HG02678 (cell line): Measurements from ENCODE around the gene TRIB2.
"Not testable (repeated sequence)": the region's sequence is repeated elsewhere in the genome, so short reads cannot be mapped to it uniquely, and the experiment has no call there.

ENCODE experiments used
- ATAC-seq: cut with Tn5 transposase; IDR thresholded peaks from one replicate; pipeline ENCODE4 v1.9.1; 2021; ENCODE audit warnings: mild to moderate bottlenecking, moderate library complexity; ENCODE audit not compliant: unreplicated experiment

TRIB2 gene

DNA sequence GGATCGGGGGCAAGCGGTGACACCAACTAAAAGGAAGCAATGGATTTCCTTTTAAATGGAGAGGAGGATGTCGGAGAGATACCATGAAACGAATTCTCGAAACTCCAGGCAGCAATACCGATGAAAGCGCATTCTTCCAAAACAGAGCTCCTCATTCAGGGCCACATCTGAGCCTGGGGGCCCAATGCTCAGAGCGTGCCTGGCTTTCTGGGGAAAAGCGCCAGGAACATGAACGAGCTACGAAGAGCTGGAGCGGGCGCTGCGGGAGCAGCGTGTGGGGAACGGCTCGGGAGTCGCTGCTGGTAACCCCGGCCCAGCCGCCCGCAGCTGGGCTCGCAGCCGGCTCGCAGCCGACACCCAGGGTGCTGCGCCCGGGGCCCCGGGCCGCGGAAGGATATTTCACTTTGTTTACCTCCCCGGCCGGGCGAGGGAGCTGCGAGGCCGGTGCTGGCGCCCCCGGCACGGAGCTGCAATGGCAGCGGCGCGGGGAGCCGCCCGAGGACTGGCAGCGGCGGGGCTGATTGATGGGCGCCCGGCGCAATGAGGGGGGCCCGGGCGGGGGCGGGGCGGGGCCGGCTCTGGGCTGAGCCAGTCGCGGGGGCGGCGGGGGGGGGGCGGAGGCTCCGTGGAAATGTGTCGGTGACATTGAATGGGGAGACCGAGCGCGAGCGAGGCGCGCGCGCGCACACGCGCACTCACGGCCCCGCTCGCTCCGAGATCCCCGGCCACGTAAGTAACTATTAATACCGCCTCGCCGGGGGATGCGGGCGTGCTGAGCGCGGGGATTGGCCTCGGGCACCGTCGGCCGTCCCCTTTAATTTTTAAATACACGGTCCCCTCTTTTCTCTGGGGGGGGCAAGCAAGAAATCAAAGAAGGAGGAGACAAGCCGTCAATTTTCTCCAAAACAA is at the start of gene TRIB2:
TRIB2 (plus strand) TSS at position 655 of the 909 bp plus-strand sequence. CDS start 1,372 bp downstream, outside the sequence.
- ATAC-seq = peak; percentile 63

DNA sequence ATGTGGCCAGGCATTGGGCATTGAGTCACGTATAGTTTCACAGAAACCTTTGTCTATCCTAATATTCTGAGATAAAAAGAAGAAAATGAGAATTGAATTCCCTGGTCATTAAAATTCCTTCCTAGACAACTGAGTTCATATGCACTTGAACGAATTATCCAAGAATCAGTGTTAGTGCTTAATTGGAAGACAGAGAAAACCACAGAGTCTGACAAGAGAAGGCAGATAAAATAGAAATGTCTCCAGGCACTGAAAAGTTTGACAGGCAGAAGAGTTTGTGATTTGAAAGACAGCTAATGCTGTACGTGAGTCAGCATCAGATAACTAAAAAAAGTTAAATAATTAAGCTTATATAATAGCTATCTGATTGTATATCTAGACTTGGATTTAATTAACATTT is 47.7 kb upstream of the TRIB2 start:
- ATAC-seq = no peak

DNA sequence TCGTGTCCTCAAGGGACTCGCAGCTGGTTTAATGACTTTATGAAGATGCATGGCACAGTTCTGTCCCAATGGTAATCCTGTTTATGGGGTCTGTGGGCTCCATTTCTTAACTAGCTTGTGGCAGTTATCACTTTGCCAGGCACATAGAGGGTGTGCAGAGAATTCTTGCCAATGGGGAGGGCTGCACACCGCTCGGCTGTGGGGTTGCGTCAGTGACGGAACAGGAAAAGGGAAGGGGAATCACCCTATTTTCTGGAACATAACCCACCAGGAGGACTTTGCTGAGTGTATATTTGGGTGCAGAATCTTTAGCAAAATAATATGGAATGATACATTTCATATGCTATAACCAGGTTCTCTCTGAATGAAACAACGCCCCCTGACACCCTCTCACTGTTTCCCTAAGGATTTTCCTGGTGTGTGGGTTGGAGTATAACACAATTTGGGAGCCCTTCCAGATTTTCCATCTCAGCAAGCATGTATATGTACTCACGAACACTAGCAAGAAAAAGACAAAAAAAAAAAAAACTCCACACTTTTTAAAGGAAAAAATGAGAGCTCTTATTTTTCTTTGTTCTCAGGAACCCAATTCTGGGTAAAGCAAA is 43.9 kb upstream of the TRIB2 start:
- ATAC-seq = no peak

DNA sequence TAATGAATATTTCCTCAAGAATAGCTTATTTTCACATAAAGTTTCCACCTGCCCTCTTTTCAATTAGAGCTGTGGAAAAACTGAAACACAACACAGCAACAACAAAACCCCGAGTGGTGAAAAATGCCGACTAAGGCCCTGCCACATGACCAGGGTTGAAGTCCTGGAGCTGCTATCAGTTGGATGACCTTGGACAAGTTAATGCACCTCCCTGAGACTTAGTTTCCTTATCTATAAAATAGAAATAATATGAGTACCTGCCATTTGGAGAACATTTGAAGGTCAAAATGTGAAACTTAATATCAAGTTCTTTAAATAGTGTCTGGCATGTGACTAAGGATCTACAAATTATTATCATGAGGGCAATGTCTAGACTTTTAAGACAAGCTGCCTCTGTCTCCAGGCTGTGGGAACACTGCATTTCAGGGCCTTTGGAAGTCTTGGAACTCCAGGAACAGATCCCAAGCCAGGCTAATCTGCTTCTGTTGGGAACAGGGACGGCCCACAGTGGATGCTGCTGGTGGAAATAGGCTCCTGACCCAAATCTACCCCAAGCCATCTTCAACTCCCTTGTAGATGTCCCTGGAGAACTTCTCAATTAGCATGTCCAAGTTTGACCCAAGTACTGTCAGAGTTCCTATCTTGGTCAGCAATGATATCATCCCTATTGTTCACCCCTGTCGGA is 42.0 kb upstream of the TRIB2 start:
- ATAC-seq = no peak

DNA sequence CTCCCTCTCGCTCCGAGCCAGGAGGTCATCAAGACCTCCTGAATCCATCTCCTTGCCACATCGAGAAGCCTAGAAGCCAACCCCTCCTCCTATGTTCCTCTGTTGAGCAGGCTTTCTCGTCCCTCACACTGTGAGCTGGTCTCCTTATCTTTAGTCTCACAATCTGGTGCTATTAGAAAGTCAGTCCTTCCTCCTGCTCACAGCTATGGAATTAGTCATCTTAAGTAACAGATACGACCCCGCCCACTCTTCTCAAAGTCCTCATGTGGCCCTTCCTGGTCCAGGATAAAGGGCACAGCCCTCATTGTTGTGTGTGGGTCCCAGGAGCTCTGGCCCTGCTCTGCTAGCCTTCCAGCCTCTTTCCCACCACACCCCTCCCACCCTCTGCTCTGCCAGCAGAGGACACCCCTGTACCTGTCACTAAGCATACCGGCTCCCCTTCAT is 41.4 kb upstream of the TRIB2 start:
- no peak for ATAC-seq

DNA sequence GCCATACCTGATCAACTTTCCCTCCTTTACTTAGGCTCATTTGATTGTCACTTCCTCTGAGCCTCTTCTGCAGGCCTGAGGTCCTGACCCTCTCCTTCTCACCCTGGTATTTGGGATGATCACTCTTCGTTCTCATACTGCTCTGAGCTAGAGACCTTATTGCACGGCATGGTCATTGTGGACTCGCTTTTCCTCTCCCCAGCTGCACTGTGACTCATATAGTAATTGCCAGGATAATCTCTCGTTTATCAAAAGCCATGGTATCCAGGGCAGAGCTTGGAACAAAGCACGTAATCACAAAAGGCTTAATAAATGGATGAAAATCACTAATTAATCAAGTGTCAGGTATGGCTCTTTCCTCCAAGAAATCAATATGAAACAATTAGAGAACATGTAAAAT is 40.9 kb upstream of the TRIB2 start:
- no peak for ATAC-seq

DNA sequence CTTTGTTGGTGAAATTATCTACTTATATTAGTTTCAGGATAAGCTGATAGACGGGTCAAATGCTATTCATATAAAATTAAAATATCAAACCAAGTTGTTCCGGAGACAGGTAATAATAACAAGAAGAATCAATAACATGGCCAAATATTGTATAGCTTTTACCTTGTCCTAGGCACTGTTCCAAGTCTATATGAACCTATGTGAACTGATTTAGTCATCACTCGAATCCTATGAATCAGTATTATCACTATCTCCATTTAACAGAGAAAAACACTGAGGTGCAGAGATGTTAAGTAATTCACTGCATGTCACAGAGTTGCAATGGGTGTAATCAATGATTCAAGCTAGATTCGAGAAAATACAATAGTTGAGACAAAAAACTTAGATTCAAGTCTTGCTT is 40.0 kb upstream of the TRIB2 start:
- no peak for ATAC-seq

DNA sequence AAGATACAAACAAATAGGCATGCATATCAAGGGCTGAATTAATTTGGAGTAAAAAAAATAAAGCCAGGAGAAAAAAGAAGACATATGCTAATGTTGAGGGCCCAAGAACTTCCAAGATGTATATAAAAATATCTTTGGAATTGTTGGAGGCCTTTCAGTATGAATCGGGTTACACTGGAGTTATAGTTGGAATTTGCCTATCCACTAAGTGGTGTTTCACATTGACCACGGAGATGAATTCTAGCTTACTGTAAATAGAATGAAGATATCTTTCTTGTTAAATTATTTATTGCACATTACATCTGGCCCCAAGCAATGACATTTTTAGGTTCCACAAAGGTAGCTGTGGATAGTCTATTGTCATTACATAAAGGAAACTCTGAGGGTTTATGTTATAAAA is 38.5 kb upstream of the TRIB2 start:
- ATAC-seq = no peak

DNA sequence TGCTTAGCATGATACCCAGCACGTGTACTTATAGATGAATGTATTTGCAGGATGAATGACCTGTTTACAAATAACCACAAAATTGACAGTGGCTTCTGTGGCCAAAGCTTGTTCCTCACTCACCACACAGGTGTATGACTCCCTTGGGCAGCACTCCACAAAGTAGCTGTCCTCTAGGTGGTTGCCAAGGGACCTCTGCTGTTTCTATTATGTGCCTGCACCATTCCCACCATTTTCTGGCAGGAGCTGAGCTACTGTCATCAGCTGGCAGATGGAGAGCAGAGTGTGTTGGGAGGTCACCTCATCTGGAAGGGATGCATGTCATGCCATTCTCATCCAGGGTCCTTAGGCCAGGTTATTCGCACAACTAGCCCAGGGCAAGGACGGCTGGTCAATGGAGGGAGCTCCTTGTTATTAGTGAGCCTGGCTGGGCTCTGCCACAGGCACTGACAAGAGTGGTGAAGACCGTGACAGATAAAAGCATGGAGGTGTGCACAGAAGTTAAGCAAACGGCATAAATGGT is 37.1 kb upstream of the TRIB2 start:
- ATAC-seq = no peak

DNA sequence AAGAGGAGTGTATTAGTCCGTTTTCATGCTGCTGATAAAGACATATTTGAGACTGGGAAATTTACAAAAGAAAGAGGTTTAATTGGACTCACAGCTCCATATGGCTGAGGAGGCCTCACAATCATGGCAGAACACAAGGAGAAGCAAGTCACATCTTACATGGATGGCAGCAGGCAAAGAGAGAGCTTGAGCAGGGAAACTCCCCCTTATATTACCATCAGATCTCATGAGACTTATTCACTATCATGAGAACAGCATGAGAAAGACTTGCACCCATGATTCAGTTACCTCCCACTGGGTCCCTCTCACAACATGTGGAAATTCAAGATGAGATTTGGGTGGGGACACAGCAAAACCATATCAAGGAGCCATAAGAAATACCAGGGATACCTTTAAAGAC is 36.6 kb upstream of the TRIB2 start:
- ATAC-seq = not testable (repeated sequence)

DNA sequence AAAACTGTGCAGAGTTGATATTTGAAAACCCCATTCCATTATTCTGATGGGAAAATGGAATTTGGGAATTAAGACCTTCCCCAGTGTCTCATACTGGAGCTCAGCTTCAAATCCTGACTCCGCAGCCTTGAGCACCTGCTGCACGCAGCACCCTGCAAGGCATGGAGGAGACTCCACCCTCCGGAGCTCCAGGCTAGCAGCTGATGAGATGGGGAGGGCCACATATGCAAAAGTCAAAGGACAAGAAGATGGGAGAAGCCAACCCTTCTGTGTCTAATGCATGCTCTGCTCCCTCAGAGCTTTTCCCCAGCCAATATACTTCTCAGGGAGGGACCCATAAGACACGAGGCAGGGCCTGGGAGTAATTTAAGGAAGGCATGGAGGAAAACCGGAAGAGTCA is 34.7 kb upstream of the TRIB2 start:
- ATAC-seq = no peak

DNA sequence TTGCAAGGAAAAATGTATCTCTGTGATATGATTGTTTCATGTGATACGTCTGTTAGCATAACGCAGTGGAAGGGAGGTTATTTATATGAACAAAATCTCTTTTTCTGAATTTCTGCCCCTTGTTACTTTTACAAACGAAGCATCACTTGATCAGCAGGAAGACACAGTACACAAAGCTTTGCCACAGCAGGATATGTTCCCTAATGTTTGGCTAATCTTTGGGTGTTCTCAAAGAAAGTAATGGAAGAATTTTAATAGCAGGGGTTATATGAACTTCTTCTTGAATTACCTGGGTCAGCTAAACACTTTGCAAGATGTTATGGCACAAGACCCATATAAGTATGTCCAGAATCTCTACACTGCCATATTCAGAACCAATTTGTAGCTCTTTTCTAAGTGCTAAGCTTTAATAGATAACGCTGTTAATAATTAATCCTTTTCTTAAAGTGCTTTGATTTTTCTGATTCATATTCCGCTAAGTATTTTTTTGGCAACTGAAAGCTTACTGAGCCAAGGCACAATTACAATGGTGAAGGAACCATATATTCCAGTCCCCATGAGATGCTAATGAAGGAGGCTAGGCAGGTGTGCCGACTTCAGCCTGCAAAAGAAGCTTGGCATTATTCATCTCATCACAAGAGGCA is 33.2 kb upstream of the TRIB2 start:
- ATAC-seq = no peak

DNA sequence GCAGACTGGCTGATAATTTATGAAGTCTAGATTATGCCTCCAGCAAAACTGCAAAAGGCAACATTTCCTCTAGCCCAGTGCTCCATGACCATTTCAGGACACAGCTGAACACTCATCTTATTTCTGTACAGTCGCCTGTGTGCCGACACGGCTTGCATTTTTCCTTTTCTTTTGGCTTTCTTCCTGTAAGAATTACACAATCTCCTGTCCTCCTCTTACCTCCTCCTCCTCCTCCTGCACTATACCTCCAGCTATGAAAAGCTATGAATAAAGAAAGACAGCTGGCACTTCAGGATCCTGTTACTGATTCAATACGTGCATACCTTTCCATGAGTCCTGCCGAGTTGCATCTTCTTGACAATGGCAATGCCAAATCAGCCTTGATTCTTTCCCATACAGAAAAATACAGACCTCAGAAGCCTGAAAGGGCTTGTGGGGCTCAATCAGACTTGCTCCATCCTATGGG is 32.2 kb upstream of the TRIB2 start:
- no peak for ATAC-seq

DNA sequence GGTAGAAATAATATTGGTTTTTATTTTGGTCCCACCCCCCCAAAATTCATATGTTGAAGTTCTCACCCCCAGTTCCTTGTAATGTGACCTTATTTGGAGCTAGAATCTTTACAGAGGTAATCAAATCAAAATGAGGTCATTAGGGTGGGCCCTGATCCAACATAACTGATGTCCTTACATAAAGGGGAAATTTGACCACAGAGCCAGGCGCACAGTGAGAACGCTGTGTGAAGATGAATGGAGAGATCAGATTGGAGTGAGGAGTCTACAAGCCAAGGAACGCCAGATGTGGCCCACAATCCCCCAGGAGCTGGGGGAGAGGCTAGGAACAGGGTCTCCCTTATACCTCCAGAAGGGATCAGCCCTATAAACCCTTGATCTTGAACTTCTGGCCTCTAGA is 31.6 kb upstream of the TRIB2 start:
- ATAC-seq = no peak

DNA sequence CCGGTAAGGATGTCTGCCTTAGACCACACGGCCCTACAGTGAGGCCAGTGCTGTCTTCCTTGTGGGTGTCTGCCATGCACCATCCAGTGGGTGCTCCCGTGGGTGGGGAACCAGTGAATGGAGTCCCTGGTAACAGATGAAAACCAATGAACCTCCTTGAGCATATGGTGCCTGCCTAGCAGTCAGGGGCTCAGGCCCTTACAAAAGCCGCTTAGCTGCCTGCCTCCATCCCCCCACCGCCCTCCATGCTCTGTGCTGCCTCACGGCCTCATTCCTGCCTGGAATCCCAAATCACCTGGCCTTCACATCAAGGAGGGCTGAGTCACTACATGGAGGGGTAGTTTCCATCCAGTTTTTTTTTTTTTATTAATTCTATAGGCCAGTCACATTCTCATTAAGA is 30.8 kb upstream of the TRIB2 start:
- ATAC-seq = no peak

DNA sequence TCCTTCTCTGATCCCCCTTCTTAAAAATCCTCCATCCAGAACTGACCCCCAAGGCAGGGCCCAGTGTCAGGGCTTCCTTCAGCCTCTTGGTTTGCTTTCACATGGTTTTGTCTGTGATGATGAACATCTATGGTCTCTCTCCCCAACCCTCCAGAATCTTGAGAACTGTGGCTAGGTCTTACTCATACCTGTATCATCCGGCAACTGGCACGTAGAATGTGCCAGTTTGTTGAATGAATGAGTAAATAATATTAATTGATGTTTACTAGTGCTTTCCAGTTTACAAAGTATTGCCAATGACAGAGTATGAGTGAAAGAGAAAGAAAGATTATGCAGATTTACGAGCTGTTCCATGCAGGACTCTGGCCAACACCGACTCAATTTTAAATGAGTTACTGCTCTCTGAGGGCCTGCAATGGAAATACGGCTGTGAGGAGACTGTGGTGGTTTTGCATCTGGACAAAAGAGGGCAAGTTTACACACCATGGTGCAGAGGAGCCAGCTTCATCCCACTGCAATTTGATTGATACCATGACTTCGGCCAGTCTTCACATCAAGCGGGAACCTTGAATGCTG is 29.9 kb upstream of the TRIB2 start:
- ATAC-seq = no peak

DNA sequence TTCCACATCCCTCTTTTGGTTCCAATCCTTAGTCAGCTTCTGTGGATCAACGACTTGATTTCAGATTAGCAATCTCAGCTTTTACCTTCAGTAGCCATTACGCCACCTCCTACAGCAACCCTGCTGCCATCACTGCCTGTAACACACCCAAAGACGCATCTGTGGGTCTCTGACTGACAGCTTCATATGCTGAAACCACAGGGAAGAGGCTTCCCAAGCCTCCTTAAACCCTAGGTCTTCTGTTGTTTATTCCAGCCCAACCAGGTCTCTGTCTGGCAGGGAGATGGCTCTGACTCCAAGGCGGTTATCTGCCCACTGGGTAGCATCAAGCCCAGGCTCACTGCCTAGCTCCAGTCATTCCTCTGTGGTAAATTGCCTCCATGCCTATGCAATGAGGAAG is 28.6 kb upstream of the TRIB2 start:
- ATAC-seq = no peak

DNA sequence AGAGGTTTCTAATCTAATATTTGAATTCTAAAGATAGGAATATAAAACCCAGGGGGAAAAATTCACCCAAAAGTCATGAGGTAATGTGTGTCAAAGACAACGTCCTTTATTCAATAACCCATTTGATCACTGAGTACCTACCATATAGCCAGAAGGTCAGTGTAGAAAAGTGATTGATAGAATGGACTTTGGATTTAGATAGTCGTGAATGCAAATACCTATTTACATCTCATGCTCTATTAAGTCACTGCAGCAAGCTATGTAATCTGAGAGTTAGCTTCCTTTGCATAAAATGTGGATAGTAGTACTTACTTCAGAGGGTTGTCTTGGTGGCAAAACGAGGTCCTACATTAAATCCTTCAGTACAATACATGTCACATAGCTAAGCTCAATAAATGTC is 27.8 kb upstream of the TRIB2 start:
- no peak for ATAC-seq

DNA sequence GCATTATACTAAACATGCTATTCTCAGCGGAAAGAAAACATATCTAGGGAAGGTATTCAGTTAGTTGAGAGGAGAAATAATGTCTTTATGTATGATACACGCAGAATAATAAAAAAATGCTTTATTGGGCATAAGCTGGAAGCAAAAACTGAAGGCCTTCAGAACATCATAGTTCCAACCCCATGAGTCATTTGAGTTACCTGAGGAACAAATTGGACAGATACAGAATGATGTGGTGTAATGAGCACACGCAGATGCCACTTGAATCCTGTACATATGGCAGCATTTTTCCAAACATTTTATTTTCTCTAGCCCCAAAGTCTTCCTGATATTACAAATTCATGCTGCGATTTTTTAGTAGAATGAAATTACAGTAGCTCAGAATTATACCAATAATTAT is 23.2 kb upstream of the TRIB2 start:
- no peak for ATAC-seq

DNA sequence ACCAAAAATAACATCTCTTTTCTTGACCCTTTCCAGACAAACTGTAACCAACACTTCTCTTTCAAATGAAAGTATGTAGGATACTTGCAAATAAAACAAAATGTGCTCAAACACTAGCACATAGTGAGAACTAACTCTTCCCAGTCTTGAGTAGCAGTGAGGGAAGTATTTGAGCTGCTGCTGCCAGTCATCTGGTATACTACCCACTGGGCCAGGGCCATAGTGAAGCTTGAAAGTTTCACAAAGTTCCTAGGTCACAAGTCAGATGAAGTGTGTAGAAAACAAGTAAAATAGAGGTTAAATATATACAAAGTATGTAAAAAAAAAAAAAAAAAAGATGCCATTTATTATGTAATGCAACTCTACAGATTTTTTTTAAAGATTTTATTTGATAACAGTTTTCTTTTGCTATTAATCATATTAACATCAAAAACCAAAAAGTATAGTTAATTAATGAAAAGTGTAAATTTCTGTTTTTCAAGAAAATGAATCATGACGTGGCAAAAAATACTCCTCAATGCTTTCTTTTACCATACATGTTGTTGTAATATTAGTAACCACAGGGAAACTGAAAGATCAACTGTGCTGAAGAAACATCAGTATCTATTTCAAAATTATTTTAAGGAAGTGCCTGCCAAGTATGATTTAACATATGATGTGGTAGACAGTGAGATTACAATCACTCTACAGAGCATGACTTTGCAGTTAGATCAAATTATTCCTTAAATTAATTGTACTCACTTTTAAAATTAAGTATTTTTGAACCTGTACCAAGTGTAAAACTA is 21.6 kb upstream of the TRIB2 start:
- ATAC-seq = no peak
